Hepatocyte (in vitro differentiated cells): ENCODE results near the gene ARPP21. TPM values are rescaled to one million over a fixed set of nuclear protein-coding genes. Genes with fewer than 3 reads are reported as not detected.
A peak's percentile ranks its signal among the peaks of the same experiment; 100 is the strongest.

ENCODE experiments used
- DNase-seq: peaks from one replicate; pipeline ENCODE4 v3.0.0-alpha.2; 2016; ENCODE audit warnings: low spot score
- H2AFZ ChIP-seq: fragments of 200-600 bp; sonication (generic); 2 replicates; pipeline ENCODE4 v1.6.0; 2016; ENCODE audit warnings: antibody characterized with exemption, mild to moderate bottlenecking
- H3K27ac ChIP-seq: fragments of 200-600 bp; sonication (generic); 2 replicates; pipeline ENCODE4 v1.5.1; 2016; ENCODE audit warnings: mild to moderate bottlenecking
- H3K27me3 ChIP-seq: fragments of 200-600 bp; sonication (generic); 2 replicates; pipeline ENCODE4 v1.6.1; 2016
- H3K36me3 ChIP-seq: fragments of 200-600 bp; sonication (generic); replicated peaks from 2 replicates; pipeline ENCODE4 v1.5.1; 2016; ENCODE audit warnings: low read depth; ENCODE audit not compliant: insufficient read depth
- H3K4me1 ChIP-seq: fragments of 200-600 bp; sonication (generic); 2 replicates; pipeline ENCODE4 v1.5.1; 2016; ENCODE audit warnings: mild to moderate bottlenecking, moderate library complexity; ENCODE audit not compliant: insufficient read depth
- H3K4me2 ChIP-seq: fragments of 200-600 bp; sonication (generic); 2 replicates; pipeline ENCODE4 v1.6.0; 2016
- H3K4me3 ChIP-seq: fragments of 200-600 bp; sonication (generic); 2 replicates; pipeline ENCODE4 v1.5.1; 2016; ENCODE audit warnings: mild to moderate bottlenecking
- H3K79me2 ChIP-seq: fragments of 200-600 bp; sonication (generic); 2 replicates; pipeline ENCODE4 v1.6.0; 2017; ENCODE audit warnings: mild to moderate bottlenecking
- H3K9me2 ChIP-seq: fragments of 200-600 bp; sonication (generic); replicated peaks from 2 replicates; pipeline ENCODE4 v1.6.0; 2017; ENCODE audit warnings: mild to moderate bottlenecking; ENCODE audit not compliant: insufficient read depth
- H3K9me3 ChIP-seq: fragments of 200-600 bp; sonication (generic); 2 replicates; pipeline ENCODE4 v1.5.1; 2016; ENCODE audit warnings: low read depth, mild to moderate bottlenecking
- H4K20me1 ChIP-seq: fragments of 200-600 bp; sonication (generic); 2 replicates; pipeline ENCODE4 v1.6.0; 2016; ENCODE audit warnings: mild to moderate bottlenecking; ENCODE audit not compliant: insufficient read depth, poor library complexity, severe bottlenecking
- EZH2 ChIP-seq: fragments of 200-600 bp; sonication (generic); IDR thresholded peaks from 2 replicates; pipeline ENCODE4 v1.6.1; 2016; ENCODE audit warnings: antibody characterized with exemption, mild to moderate bottlenecking, borderline replicate concordance
- EZH2phosphoT487 ChIP-seq: fragments of 200-600 bp; sonication (generic); IDR thresholded peaks from one replicate; pipeline ENCODE4 v1.6.1; 2018; ENCODE audit warnings: antibody characterized with exemption, mild to moderate bottlenecking, low read depth, moderate library complexity; ENCODE audit not compliant: unreplicated experiment, severe bottlenecking
- WGBS: methylation state at CpG from one replicate; pipeline ENCODE4 v1.1.6; 2016; ENCODE audit warnings: low lambda C conversion rate; ENCODE audit errors: missing lambda C conversion rate; 5-methylcytosine and 5-hydroxymethylcytosine counted together
- polyA plus RNA-seq: library from polyadenylated mRNA; unstranded; fragments of >200 nt; fragmentation: Nextera tagmentation; extraction: Ambion mirVana; gene quantifications from 2 replicates; pipeline ENCODE4 v1.2.1, GENCODE V29; 2016
- total RNA-seq: library from RNA; depleted of rRNA; stranded (reverse); fragments of >200 nt; gene quantifications from 2 replicates; pipeline ENCODE4 v1.2.3, GENCODE V29; 2014
- TF ChIP-seq, protein P1 (sequence below): fragments of 200-600 bp; sonication (generic); IDR thresholded peaks from 2 replicates; pipeline ENCODE4 v1.5.1; 2016; ENCODE audit warnings: antibody characterized with exemption, mild to moderate bottlenecking; ENCODE audit not compliant: poor library complexity

The ARPP21 gene
- total and polyA plus RNA-seq, 2 experiments from 2014 or later: 0.19 TPM; not detected in 1

DNA sequence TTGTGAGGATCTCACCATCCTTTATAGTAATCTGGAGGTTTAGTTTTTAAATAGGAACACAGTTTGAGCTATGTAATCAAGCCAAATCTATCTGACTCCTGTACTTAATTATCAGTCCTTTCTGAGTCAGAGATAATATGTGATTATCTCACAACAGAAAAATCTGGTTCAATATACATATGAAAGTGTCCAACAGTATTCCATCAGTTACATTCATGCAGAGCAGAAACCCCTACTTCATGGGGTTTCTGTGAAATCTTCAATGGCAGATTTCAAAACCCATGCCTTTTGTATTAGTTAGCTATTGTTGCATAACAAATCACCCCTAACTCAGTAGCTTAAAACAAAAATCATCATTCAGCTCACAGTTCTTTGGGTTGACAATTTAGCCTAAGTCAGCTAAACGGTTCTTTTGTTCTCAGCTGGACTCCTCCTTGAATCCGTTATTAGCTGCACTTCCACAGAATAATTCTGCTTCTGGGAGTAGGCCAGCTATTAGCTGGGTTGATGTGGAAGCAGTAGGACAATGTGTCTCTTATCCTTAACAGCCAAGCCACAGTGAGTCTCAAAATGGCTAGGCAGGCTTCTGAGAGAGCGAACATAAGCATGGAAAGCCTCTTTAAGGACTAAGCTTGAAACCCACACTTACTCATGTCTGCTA is 42.9 kb upstream of the ARPP21 start:
- H4K20me1 ChIP-seq: no peaks in the 10 kb centered on the region
- 88% methylated on average over 3 of the region's 3 CpGs for WGBS

DNA sequence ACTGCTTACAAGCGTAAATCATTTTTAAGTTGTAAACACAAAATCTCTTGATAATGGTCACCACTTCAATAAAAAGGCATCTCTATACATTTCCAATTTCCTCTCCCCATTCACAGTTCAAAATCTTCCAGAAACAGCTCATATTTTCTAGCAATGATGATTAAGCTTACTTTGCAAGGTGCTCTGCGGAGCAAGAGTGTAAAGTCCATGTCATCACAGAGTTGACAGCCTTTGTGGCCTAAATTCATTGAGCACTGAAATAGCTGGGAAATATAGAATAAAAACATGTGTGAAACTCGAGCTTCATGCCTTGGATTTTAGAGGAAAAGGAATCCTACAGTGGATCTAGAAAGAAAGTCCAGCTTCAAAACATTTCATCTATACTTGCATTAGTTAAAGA is 41.8 kb upstream of the ARPP21 start:
- Histone ChIP-seq H3K9me3 (no peaks in the 10 kb centered on the region), H4K20me1 (no peaks in the 10 kb centered on the region), H3K79me2 (no peaks in the 10 kb centered on the region), H3K36me3 (no peaks in the 10 kb centered on the region), H2AFZ (no peak overlapping the region), H3K4me2 (no peak overlapping the region), H3K9me2 (no peaks in the 10 kb centered on the region), H3K4me3 (no peak overlapping the region), H3K27me3 (no peaks in the 10 kb centered on the region), H3K4me1 (no peaks in the 10 kb centered on the region), H3K27ac (no peak overlapping the region)
- peak; percentile 5 for DNase-seq
- 69% methylated on average over 3 of the region's 3 CpGs for WGBS
- no peak for TF ChIP-seq EZH2
- TF ChIP-seq EZH2phosphoT487: no peak
- TF ChIP-seq, protein P1, sequence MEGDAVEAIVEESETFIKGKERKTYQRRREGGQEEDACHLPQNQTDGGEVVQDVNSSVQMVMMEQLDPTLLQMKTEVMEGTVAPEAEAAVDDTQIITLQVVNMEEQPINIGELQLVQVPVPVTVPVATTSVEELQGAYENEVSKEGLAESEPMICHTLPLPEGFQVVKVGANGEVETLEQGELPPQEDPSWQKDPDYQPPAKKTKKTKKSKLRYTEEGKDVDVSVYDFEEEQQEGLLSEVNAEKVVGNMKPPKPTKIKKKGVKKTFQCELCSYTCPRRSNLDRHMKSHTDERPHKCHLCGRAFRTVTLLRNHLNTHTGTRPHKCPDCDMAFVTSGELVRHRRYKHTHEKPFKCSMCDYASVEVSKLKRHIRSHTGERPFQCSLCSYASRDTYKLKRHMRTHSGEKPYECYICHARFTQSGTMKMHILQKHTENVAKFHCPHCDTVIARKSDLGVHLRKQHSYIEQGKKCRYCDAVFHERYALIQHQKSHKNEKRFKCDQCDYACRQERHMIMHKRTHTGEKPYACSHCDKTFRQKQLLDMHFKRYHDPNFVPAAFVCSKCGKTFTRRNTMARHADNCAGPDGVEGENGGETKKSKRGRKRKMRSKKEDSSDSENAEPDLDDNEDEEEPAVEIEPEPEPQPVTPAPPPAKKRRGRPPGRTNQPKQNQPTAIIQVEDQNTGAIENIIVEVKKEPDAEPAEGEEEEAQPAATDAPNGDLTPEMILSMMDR: no peak

More for the DNA sequence above, 42.9 kb upstream of the ARPP21 start:
- Histone ChIP-seq H3K36me3 (no peaks in the 10 kb centered on the region), H3K4me2 (no peak overlapping the region), H3K4me3 (no peak overlapping the region), H3K79me2 (no peaks in the 10 kb centered on the region), H3K9me2 (no peaks in the 10 kb centered on the region), H3K4me1 (no peaks in the 10 kb centered on the region), H3K27ac (no peak overlapping the region), H3K9me3 (no peaks in the 10 kb centered on the region), H2AFZ (no peak overlapping the region), H3K27me3 (no peaks in the 10 kb centered on the region)
- TF ChIP-seq EZH2: no peak
- TF ChIP-seq, protein P1: no peak
- TF ChIP-seq EZH2phosphoT487: no peak
- DNase-seq: no peak

DNA sequence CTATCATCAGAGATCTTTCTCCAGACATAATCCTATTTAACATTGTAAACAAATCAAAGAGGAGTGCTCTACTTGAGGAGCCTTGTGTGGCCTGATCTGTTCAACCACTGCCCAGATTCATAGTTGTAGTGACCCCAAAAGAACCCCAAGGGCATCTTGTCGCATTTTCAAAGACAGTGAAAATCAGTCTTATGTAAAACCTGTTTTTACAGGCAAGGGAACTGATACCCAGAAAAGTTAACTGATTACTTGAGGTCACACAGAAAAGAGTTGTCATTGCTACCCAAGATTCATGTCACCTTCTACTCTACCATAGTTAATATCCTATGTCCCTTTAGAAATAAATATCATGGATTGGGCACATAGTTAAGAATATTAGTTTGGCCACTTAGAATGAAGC is 40.5 kb upstream of the ARPP21 start:
- Histone ChIP-seq H3K4me3 (no peak overlapping the region), H2AFZ (no peak overlapping the region), H3K79me2 (no peaks in the 10 kb centered on the region), H3K9me2 (no peaks in the 10 kb centered on the region), H3K4me1 (no peaks in the 10 kb centered on the region), H3K4me2 (no peak overlapping the region), H3K9me3 (no peaks in the 10 kb centered on the region), H4K20me1 (no peaks in the 10 kb centered on the region), H3K27me3 (no peaks in the 10 kb centered on the region), H3K27ac (no peak overlapping the region), H3K36me3 (no peaks in the 10 kb centered on the region)
- no peak for DNase-seq
- WGBS: 92% methylated on average over 1 of the region's 1 CpG
- no peak for TF ChIP-seq EZH2
- TF ChIP-seq, protein P1: no peak
- TF ChIP-seq EZH2phosphoT487: no peak
